ENCODE data around the gene BRINP1.
"Not testable (repeated sequence)": the region's sequence is repeated elsewhere in the genome, so short reads cannot be mapped to it uniquely, and the experiment has no call there.

BRINP1 gene

DNA sequence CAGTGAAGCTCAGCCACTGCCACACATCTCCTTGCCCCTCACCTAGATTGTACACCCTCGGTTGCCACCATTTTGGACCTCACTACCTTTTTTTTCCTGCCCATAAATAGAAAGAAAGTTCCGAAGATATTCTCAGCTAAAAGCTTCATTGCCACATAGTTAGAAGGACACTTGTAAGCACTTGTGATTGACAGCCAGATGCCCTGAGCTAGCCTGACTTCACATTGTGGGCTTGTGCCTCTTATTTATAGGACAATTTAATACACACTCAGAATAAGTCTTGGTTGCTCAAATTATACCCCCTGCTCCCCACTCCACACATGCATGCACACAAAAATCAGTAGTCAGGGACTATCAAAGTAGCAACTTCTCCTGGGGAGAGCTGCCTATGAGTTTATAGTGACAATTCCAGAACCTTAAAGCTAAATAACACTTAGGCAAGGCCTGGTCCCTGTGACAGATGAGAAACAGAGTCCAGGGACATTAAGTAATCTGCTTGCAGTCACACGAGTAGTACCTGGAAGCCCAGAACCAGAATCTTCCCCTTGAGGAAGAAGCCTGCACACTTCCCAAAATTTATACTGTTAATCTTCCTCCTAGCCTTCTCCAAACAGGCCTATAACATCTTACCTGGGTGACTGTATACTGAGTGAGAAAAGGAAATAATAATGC is 184.8 kb downstream of the BRINP1 start:
- DNase-seq: no peak

DNA sequence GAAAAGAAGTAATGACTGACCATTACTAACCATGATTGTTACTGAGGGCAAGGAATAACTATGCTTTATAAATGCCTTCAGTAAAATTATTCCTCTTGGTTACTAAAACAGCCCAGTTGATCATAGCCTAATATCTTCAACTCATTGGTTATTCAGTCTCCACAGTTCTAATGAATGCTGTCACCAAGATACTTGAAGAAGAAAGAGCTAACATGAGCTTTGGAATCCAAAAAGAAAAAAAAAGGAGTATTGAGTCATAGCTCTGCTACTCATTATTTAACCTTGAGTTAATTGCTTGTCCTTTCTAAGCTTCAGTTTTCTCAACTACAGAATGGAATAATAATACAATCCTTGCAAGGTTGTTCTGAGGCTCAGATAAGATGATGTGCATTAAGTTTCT is 187.7 kb downstream of the BRINP1 start:
- no peak for DNase-seq

DNA sequence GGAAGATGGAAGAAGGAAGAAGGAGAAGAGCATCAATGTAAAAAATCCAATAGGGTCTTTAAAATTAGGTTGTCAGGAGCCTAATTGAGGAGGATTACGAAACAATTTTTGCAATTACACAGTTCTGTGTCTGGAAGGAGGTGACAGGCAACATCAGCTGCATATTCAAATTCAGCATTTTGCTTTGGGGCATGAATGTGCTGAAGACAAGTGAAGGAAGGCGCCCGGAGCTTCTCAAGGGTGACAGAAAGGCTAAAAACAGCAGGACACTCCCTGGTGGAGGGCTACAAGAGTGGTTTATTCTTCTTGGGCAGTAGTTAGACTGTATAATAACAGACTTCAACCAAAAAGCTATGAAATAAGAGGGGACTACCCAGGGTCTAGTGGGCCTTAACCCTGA is 188.3 kb downstream of the BRINP1 start:
- DNase-seq: no peak

DNA sequence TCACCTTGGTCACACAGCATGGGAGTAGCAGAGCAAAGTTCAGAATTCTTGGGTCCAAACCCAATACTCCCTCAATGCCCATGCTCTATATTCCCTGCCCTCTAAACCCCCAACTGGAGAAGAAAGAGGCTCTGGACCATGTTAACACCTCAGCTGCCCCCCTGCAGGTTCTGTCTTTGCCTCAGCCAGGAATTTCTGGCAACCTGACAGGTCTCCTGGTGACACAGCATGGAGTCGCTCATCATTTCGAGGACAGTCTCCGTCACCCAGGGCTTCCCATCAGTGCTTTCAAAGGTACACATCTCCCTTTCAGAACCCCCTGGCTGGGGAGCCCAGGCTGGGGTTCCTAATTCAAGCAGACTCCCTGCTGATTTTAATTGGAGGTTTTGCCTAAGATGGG is 189.5 kb downstream of the BRINP1 start:
- DNase-seq: no peak

DNA sequence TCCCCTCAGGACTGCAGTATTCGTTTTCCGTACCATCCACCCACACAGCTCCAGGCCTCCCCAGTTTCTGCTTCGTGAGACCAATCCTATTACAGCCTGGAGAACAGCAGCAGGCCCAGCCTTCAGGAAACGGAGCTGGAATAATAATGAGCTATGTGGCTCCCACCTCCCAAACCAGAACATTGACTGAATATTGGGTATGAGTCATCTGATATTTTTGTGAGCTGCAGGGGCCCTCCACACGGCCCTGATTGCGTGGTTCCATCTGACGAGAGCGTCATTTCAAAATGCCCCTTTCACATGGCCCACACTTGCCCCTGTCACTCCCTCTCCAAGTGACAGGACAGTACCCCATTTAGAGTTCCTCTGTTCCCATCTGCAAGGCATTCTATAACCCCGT is 192.0 kb downstream of the BRINP1 start:
- no peak for DNase-seq

DNA sequence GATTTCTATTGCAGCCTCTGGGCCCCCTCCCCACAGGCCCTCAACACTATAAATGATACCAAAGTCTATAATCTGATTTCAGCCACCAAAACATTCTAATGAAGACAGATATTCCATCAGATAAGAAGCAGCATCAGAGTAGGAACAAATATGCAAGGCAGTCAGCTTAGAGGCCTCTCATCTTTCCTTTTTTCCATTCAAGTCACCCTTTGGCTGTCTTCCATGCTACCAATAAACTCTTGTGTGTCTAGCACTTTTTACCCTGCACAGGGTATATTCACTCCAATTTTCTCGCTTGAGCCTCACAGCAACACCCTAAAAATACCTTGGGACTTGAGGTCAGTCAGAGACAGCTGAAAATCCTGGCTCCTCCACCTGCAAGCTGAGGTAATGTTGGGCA is 193.7 kb downstream of the BRINP1 start:
- no peak for DNase-seq

DNA sequence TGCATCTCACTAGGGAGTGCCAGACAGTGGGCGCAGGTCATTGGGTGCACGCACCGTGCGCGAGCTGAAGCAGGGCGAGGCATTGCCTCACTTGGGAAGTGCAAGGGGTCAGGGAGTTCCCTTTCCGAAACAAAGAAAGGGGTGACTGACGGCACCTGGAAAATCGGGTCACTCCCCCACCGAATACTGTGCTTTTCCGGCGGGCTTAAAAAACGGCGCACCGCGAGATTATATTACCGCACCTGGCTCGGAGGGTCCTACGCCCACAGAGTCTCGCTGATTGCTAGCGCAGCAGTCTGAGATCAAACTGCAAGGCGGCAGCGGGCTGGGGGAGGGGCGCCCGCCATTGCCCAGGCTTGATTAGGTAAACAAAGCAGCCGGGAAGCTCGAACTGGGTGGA is 200.0 kb downstream of the BRINP1 start:
- DNase-seq: not testable (repeated sequence)

DNA sequence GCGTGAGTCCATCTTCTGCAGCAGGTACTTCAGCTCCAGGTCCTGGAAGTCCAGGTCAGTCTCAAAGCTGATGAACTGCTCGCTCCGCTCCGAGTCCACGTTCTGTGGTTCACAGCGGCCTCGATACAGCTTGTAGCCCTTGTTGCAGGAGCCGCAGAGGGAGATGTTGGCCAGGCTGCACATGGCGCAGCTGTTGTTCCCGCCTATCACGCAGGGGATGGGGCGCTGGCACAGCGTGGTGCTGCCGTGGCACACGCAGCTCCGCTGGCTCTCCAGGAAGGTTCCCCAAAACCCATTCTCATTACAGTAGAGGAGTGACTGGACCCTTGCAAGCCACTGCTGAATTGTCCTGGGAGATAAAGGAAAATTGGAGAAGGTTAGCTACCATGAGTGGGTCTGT is 201.4 kb downstream of the BRINP1 start:
- no peak for DNase-seq

DNA sequence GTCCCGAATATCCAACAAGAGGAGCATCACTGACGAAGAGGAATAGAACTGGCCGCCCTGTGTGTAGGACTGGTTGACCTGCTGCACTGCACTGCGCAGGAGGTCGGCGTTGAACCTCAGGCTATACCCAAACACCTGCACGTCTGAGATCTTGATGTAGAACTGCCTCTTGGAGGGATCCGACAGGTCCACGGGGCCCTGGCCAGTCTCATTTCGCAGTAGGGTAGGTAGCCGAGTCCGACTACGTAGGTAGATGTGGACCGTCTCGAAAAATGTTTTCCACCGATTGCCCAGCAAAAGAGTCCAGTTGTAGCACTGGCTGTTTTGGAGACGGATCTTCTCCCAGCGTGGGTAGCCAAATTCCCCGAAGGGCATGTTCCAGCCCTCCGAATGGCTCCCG is 202.0 kb downstream of the BRINP1 start:
- DNase-seq: no peak

DNA sequence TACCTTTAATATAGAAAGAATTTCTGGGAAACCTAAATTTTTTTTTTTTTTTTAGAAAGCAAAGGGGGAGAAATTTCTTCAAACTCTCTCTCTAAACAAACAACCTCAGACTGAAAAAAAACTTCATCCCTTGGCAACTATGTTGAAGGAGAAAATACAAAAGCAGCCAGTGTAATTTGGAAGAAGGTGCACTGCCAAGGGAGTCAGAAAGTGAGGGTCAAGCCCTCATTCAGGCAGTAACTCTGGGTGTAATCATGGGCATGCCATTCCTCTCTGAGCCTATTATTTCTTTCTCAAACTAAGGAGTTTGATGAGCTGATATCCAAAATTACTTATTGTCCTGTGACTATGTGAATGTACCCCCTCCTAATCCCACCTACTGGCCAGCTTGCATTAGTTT is 203.1 kb downstream of the BRINP1 start:
- DNase-seq: no peak

DNA sequence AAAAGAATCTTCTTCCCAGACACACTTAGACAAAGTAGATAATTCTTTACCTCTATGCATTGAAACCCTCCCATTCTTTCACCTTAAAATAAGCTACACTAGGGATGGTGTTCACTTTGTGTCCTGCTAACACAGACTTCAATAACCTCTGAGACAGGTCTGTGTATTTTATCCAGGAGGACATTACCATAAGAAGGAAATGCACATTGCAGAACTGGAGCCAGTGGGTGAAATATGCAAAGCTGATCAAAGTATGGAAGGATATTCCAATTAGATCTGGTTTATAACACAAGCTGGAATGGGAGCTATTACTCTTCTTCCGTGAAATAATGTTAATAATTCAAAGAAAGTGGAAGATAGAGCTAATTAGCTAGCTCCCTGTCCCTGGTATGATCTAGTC is 204.1 kb downstream of the BRINP1 start:
- DNase-seq: no peak

DNA sequence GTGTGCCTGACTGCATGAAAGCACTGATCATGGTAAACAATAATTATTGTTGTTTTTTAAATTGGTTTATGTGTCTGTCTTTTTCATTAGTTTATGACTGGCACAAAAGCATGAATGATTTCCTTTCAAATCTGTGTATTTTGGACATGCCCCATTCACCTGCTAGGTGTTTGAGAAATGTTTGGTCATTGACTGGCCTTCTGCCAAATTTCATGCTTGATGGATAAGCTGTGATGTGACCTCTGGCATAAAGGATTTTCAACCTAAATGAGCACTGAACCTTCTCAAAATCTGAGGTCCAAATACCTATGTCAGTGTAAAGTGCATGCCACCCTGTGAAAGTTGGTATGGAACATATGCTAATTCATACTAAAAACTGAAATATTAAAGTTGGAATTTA is 204.5 kb downstream of the BRINP1 start:
- no peak for DNase-seq

DNA sequence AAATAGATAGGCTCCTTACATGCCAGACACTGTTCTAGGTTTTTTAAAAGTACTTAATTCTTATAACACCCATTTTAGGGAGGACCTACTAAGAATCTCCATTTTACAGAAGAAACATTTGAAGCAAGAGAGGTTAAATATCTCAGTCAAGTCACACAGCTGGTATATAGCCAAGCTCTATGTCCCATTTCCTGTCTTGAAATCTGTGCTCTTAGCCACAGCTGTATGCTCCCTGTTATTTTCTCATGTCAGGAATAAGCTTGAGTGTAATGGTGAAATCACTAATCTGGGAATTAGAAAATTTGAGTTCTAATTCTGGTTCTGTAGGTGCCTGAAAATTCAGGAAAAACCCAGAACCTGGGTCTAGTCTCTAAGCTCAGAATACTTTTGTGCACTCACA is 208.7 kb downstream of the BRINP1 start:
- DNase-seq: no peak

DNA sequence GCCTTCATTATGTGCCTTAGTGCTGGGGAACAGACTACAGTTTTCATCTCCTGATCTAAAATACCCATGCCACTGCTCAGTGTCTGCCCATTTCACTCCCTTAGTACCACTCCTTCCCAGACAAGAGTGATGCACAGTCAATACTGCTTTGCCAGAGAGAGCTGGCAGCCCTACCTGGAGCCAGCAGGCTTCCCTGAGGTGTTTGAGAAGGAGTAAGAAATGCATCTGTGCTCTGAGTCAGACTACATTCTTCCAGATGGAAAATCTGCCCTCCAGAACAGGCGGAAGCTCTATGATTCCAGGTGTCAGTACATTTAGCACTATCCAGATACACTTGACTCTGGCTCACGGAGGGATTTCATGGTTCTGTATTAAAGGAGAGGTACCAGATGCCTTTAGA is 209.8 kb downstream of the BRINP1 start:
- DNase-seq: no peak

DNA sequence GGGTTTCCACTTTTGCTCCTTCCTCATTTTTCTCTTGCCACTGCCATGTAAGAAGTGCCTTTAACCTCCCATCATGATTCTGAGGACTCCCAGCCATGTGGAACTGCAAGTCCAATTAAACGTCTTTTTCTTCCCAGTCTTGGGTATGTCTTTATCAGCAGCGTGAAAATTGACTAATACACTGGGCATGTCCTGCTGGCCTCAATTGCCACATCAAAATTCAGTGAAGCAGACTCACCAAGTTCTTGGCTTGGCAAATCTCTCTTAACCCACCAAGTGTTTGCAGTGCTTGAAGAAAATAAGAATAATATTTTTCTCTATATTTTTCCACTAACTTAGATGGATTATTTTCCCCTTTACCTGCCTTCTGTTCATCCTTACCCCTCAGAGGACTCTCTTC is 212.0 kb downstream of the BRINP1 start:
- DNase-seq: no peak

DNA sequence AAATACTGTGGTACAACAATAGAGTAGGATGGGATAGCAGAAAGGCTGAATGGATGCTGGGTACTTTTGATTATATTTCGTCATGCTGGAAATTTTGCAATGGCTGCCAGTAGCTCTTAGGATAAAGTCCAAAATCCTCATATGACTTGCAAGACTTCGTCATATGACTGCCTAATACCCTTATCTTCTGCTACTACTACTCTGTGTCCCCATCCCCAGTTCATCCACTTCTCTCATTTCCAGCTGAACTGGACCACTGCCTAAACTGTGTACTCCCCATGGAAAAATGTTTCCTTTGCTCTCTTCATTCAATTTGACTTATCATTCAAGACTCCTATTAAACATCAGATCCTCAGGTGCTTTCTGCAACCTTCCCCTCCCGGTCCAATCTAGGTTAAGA is 212.9 kb downstream of the BRINP1 start:
- no peak for DNase-seq

DNA sequence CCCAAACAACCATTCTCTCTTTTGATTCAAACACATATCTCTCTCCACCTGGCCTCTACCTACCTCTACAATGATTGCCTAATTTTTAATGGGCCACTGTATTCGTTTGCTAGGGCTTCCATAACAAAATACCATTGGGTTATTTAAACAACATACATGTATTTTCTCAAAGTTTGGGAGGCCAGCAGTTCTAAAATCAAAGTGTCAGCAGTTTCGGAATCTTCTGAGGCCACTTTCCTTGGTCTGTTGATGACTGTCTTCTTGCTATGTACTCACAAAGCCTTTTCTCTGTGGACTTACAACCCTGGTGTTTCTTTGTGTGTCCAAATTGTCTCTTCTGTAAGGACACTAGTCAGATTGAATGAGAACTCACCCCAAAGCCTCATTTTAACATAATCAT is 214.7 kb downstream of the BRINP1 start:
- DNase-seq: no peak

DNA sequence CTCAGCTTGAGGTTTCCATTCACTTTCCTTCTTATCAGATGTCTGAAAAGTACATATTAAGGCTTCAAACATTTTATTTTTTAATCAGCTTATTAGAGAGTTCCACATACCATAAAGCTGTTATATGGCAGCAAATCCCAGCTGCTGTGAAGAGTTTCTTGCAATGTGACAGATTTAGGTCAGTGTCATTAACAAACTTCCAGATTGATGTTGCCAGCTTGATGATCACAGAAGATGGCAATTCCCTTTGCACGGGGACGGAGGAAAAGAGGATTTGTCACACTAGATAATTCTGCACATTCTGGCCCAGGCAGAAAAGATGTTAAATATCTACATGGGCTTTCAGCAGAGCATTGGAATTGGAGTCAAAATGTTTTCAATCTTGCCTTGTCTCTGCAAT is 215.8 kb downstream of the BRINP1 start:
- DNase-seq: no peak

DNA sequence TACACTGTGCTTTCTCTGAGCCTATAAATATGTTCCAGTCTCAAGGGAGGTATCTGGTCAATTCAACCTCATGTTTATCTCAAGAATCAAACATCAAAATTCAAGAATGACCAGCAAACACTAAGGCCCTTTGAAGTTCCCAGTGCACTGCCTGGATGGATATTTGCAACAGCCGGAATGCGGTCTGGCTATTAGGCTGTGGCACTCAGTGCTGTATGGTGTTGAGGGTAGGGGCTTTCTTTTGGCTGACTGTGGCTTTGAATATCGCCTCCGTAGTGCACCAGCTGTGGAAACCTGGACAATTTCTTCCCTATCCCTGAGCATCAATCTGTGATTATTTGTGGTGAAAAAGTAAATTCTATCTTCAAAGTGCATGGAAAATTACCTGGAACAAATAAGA is 220.4 kb downstream of the BRINP1 start:
- no peak for DNase-seq

DNA sequence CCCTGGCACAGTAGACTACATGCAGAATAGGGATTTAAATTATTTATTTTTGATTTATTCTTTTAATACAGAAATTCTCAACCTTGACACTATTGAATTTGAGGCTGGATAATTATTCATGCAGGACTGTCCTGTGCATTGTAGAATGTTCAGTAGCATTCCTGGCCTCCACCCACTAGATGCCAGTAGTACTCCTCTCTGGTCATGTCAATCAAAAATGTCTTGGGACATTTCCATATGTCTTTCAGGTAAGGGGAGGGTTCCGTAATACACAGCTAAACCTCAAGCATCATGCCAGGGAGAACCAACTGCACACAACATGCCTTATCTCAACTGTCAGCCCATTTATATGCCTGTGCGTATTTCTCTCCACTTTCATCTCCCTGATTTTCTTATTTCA is 231.8 kb downstream of the BRINP1 start:
- no peak for DNase-seq

DNA sequence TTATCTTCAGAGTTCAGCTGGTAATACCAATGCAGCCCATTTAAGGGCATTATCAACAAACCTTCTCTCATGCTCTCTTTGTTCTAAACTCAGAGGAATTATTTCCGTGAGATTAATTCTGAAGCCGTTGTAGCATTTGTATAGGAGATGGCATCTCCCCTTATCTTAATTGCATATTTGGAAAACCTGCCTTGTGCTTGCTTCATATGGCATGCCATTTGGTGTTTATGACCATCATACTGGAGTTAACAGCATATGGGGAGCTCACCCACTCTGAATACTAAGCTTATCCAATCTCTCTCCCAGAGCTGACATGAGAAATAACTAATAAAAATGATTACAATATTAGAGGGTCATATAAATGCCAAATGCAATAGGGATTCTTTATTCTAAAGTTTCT is 243.2 kb downstream of the BRINP1 start:
- no peak for DNase-seq

DNA sequence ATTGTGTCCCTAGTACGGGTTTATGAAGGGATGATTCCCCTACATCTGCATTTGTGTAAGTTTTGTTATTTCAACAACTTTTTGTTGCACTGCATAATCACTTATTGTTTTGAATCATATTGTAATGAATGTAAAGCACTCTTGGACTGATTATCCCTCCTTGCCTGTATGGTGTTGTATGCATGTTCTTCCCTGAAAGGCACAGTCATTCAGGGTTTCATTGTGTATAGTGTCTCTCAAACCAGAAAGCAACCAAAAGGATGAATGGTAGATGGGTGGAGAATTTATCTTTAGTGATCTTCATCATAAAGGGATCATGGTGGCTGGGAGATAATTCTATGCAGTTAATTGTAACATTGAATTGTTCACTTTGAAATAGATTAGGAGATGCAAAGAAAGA is 247.3 kb downstream of the BRINP1 start:
- no peak for DNase-seq

DNA sequence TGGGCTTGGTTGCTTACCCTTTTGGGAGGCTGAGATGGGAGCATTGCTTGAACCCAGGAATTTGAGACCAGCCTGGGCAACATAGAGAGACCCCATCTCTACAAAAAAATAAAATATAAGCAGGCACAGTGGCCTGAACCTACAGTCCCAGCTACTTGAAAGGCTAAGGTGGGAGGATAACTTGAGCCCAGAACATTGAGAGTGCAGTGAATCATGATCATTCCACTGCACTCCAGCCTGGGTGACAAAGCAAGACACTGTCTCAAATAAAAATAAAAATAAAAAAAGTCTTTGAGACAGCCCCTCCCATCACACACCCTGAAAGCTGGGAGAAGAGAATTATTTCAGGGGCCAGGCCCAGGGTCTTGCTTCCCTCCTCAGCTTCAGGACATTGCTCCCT is 251.8 kb downstream of the BRINP1 start:
- no peak for DNase-seq
